ENCODE data around the gene FAM227A. TPM values are rescaled to one million over a fixed set of nuclear protein-coding genes. Genes with fewer than 3 reads are reported as not detected.

Gene FAM227A
- total RNA-seq, 3 donors from 2014 or later, result 0.46 to 0.86 (median 0.53) TPM

DNA sequence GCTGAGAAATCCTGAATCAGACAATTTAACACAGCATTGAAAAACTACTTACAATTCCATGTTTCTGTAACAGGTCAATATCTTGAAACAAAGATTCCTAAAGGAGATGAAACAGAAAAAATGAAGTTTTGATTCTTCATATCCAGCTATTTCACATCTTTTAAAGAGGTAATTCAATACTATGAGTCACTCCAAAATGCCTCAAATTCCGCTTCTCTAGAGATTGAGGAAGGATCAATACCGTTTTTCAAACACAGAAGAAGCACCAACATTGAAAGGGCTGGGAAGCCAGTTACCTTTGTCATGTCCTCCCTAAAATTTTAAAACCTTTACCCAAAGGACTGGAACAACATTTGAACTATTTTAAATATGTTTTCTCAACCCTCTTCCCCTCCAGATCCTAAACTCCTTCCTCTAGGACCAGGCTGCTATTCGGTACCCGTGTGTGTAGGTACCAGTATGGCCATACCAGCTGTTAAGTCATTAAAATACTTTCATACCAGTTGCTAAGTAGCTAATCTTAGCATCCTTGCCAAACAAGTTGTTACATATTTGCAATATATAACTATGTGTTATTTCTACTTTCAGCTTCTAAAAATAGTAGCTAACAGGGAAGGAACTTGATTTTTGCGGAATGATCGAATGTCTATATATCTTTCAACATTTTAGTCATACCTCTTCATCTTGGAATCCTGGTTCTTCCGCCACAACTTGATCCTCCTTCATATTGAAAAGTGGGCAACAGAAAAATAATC, 88.5 kb downstream of the FAM227A start:
- H3K36me3 Mint-ChIP-seq (ENCODE audit: insufficient read depth), result no peaks in the 10 kb centered on the region
- H3K4me3 Mint-ChIP-seq, result no peak overlapping the region
- no peaks in the 10 kb centered on the region for H3K27me3 Mint-ChIP-seq (ENCODE audit: low read depth)
- ATAC-seq, result no peak
- DNase-seq, result no peak
- peaks cover 17% of the 10 kb centered on the region for H3K4me1 Mint-ChIP-seq (ENCODE audit: low read depth)
- H3K9me3 Mint-ChIP-seq, result no peaks in the 10 kb centered on the region

DNA sequence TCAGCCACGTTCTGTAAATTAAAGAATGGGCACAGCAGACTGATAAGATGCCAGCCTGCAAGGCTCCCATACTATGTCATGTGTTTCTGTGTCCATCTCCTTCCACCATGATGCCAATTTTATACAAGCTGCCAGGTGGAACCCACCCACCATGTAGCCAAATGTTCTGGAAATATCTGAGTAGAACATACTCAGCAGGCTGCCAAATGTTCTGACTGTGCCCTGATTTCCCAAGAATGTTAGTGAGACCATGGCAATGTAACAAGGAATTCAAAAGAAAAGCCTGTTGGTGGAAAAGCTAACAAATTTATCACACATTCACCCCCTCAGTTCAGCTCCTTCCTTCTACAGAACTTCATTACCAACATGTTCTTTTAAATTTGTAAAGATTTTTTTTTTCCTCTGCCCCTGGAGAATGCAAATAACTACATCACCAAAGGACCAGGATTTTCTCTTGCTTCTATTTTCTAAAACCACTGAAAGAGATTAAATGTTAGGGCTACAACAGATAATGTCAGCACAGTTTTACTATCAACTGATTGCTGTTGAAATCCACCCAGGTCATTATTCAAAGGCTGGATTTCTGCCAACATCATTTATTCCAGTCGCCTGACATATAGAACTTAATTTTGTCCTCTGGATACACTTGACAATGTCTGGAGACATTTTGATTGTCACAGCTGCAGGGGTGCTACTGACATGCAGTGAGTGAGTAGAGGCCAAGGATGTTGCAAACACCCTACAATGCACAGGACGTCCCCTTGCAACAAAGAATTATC, 89.3 kb downstream of the FAM227A start:
- H3K4me3 Mint-ChIP-seq, result no peak overlapping the region
- ATAC-seq (no peak), DNase-seq (no peak)
- no peaks in the 10 kb centered on the region for H3K9me3 Mint-ChIP-seq
- no peaks in the 10 kb centered on the region for H3K27me3 Mint-ChIP-seq (ENCODE audit: low read depth)
- no peaks in the 10 kb centered on the region for H3K36me3 Mint-ChIP-seq (ENCODE audit: insufficient read depth)
- H3K4me1 Mint-ChIP-seq (ENCODE audit: low read depth), result peaks cover 17% of the 10 kb centered on the region

DNA sequence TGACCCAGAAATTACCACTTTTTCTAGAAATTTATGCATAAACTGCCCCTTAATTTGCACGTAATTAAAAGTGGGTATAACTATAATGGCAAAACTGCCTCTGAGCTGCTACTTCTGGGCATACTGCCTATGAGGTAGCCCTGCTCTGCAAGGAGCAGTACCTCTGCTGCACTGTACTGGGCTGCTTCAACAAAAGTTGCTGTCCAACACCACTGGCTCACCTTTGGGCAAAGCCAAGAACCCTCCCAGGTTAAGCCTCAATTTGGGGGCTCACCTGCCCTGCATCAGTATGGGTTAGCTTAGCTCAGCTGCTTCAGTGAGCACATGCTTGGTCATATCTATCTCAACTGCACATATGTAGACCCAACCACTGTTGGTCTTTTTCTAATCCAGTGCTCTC, 90.8 kb downstream of the FAM227A start:
- Mint-ChIP-seq H3K9me3 (no peaks in the 10 kb centered on the region), H3K27me3 (ENCODE audit: low read depth) (no peaks in the 10 kb centered on the region), H3K4me3 (no peak overlapping the region), H3K4me1 (ENCODE audit: low read depth) (peaks cover 5% of the 10 kb centered on the region), H3K36me3 (ENCODE audit: insufficient read depth) (no peaks in the 10 kb centered on the region)
- ATAC-seq (no peak), DNase-seq (no peak)

DNA sequence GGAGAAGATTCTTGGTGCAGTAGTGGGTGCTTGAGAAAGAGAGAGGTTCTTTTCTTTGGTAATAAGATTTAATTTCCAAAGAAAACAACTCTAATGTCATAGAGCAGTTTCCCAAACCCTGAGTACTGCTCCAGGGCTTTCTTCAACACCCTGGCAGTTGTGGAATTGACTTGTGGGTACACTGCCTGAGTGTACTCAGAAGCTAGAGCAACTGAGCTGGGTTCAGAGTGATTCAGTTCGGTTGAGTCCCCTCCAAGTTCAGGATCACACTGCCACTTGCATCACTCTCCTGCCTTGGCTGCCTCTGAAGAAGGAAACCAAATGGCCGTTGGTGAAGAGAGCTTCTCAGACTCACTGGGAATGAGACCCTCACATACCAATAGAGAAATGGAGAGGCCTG, 91.5 kb downstream of the FAM227A start:
- Mint-ChIP-seq H3K27me3 (ENCODE audit: low read depth) (no peaks in the 10 kb centered on the region), H3K9me3 (no peaks in the 10 kb centered on the region), H3K4me1 (ENCODE audit: low read depth) (peaks cover 2% of the 10 kb centered on the region), H3K36me3 (ENCODE audit: insufficient read depth) (no peaks in the 10 kb centered on the region), H3K4me3 (no peak overlapping the region)
- DNase-seq (no peak), ATAC-seq (no peak)

DNA sequence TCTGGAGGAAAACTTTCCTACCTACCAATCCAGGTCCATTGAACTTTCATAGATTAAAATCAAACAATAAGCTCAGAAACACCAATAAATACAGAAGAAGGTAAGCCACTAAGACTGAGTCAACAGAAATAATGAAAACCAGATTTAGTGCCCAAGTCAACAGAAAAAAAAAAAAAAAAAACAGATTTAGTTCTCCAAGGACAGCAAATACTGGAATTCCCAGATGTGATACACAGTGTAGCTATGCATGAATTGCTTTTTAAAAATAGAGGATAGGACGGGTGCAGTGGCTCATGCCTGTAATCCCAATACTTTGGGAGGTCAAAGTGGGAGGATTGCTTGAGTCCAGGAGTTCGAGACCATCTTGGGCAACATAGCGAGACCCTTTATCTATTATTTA, 101.9 kb downstream of the FAM227A start:
- DNase-seq, result no peak
- no peaks in the 10 kb centered on the region for H3K36me3 Mint-ChIP-seq (ENCODE audit: insufficient read depth)
- ATAC-seq, result no peak

DNA sequence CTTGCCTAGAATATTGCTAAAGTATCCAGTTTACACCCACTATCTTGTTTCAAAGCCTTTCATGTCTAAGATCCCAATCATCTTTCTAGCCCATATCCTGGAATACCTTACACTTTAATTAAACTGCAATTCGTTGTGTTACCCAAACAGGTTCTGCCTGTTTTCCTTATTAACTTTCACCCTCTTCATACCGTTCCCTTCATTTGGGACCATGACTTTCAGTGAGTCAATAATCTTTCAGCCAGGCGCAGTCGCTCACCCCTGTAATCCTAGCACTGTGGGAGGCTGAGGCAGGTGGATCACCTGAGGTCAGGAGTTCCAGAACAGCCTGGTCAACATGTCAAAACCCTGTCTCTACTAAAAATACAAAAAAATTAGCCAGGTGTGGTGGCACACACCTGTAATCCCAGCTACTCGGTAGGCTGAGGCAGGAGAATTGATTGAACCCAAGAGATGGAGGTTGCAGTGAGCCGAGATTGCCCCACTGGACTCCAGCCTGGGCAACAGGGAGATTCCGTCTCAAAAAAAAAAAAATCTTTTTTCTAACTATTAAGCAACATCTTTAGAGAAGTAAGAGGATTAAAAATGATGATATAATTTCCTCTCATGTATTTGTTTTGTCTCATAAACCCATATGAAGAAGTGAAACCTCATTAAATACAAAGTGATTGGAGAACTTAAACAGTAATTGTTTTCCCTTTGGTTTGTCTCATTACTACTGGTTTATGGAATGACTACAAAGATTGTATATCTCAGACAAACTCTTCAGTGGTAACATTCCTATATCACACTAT, 106.9 kb downstream of the FAM227A start:
- DNase-seq (no peak), ATAC-seq (no peak)
- Mint-ChIP-seq H3K27me3 (ENCODE audit: low read depth) (no peaks in the 10 kb centered on the region), H3K4me3 (no peak overlapping the region), H3K9me3 (peaks cover 2% of the 10 kb centered on the region), H3K4me1 (ENCODE audit: low read depth) (no peaks in the 10 kb centered on the region), H3K36me3 (ENCODE audit: insufficient read depth) (no peaks in the 10 kb centered on the region)

More for the DNA sequence above, 101.9 kb downstream of the FAM227A start:
- H3K9me3 Mint-ChIP-seq, result no peaks in the 10 kb centered on the region
- no peak overlapping the region for H3K4me3 Mint-ChIP-seq
- no peaks in the 10 kb centered on the region for H3K27me3 Mint-ChIP-seq (ENCODE audit: low read depth)
- no peaks in the 10 kb centered on the region for H3K4me1 Mint-ChIP-seq (ENCODE audit: low read depth)

DNA sequence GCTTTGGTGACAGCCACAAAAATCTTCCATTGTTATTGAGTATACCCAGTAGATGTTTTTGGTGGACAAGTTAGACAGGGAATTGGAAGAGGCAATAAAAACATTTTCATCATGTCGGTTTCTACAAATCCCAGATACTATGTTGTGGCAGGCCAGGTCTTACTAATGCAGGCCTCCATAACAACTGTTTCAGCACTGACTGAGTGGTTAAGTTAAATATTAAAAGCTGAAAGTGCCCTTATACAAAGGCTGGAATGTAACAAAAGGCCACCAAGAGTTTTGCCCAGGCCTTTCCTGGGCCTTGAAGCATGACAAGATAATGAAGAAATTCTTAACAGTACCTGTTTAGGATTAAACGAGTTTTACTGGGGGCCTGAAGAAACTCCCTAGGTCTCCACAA, 115.5 kb downstream of the FAM227A start:
- Mint-ChIP-seq H3K4me3 (no peak overlapping the region), H3K36me3 (ENCODE audit: insufficient read depth) (no peaks in the 10 kb centered on the region), H3K27me3 (ENCODE audit: low read depth) (no peaks in the 10 kb centered on the region), H3K4me1 (ENCODE audit: low read depth) (no peaks in the 10 kb centered on the region), H3K9me3 (peaks cover 17% of the 10 kb centered on the region)
- DNase-seq, result no peak
- ATAC-seq, result no peak

DNA sequence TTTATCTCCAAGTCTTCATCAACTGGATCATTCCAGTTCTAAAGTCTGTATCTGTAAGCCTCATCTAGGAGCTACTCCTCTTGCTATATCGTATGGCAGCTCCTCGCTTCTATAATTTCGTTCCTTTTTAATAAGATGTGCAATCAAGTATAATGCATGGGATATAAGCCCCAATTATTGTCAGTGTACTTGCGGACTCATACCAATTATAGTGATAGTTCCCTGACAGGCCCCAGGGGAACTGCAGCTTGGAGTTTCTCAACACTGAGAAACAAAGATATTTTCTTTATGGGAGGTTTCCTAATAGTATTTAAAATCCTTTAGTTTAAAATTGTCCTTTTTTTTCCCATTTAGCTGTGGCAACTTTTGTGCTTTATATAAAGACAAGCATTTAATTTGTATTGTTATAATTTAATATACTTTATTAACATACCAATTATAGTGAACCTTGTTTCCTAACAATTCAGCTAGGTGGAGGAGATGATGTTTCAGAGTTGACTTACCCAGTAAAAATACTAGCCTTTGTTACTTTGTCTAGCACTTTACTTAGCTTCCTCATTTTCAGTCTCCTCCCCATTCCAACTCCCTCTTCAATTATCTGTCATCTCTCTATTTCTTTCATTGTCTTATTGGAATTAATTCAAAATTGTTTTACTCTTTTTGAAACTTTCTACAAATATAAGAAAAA, 124.8 kb downstream of the FAM227A start:
- ATAC-seq (peak; percentile 30 to 38), DNase-seq (no peak)
- H3K4me3 Mint-ChIP-seq, result peak overlapping the region; percentile 45
- no peaks in the 10 kb centered on the region for H3K9me3 Mint-ChIP-seq
- peaks cover 8% of the 10 kb centered on the region for H3K4me1 Mint-ChIP-seq (ENCODE audit: low read depth)
- no peaks in the 10 kb centered on the region for H3K27me3 Mint-ChIP-seq (ENCODE audit: low read depth)
- H3K36me3 Mint-ChIP-seq (ENCODE audit: insufficient read depth), result no peaks in the 10 kb centered on the region

Other genes with a start within 250 kb of the FAM227A start
- gene KCNJ4, start 201.2 kb downstream of the FAM227A start, total RNA-seq, result not detected
- under 1 TPM in 2 of 3 donors, not detected in 1; 0.21 to 0.35 TPM for gene KDELR3, start 188.3 kb downstream of the FAM227A start, total RNA-seq
- gene DDX17, start 150.1 kb downstream of the FAM227A start, total RNA-seq, result 100 to 1,000 TPM; 228 to 276 (median 251) TPM
- gene DMC1, start 86.2 kb downstream of the FAM227A start, total RNA-seq, result 1 to 10 TPM; 1.9 to 3.0 (median 2.4) TPM
- gene CBY1, start 246 bp upstream of the FAM227A start, total RNA-seq, result 1 to 10 TPM; 4.7 to 6.7 (median 4.9) TPM
- 100 to 1,000 TPM; 247 to 280 (median 249) TPM for gene TOMM22, start 25.6 kb upstream of the FAM227A start, total RNA-seq
- gene JOSD1, start 44.6 kb upstream of the FAM227A start, total RNA-seq, result 10 to 100 TPM; 65.3 to 76.0 (median 72.8) TPM
- 10 to 100 TPM; 69.9 to 80.4 (median 76.5) TPM for gene GTPBP1, start 49.6 kb upstream of the FAM227A start, total RNA-seq
- gene SUN2, start 99.6 kb upstream of the FAM227A start, total RNA-seq, result 10 to 100 TPM; 30.1 to 44.6 (median 44.0) TPM
- gene DNAL4, start 137.8 kb upstream of the FAM227A start, total RNA-seq, result 1 to 10 TPM; 4.5 to 6.1 (median 5.1) TPM
- 1 to 10 TPM; 2.0 to 2.5 (median 2.2) TPM for gene NPTXR, start 187.6 kb upstream of the FAM227A start, total RNA-seq
- 100 to 1,000 TPM; 192 to 225 (median 207) TPM for gene CBX6, start 215.8 kb upstream of the FAM227A start, total RNA-seq